ENCODE results near the gene ABCB9.

Gene ABCB9

GRCh38 chr12:122981587-122982476, 15.6 kb upstream of the ABCB9 start:
- no peak for DNase-seq

- DNase-seq, result peak; percentile 47
Measured at GRCh38 chr12:122981036-122981471, 14.8 kb upstream of the ABCB9 start.

GRCh38 chr12:122980183-122981035, 14.1 kb upstream of the ABCB9 start, which contains the start of gene ARL6IP4:
Gene ARL6IP4, plus strand, starts transcription at chr12:122980681. Its CDS starts 459 bp downstream, at chr12:122981140.
- peak; percentile 47 for DNase-seq

- no peak for DNase-seq
Measured at GRCh38 chr12:122979908-122980182, 13.6 kb upstream of the ABCB9 start.

- no peak for DNase-seq
Measured at GRCh38 chr12:122979001-122979907, 13.0 kb upstream of the ABCB9 start.

- no peak for DNase-seq
Measured at GRCh38 chr12:122978507-122978955, 12.3 kb upstream of the ABCB9 start.

GRCh38 chr12:122977655-122978392, 11.6 kb upstream of the ABCB9 start:
- DNase-seq, result no peak

GRCh38 chr12:122977153-122977552, 10.9 kb upstream of the ABCB9 start:
- no peak for DNase-seq

GRCh38 chr12:122976648-122976975, 10.3 kb upstream of the ABCB9 start:
- DNase-seq, result no peak

- DNase-seq, result peak; percentile 7
Measured at GRCh38 chr12:122975790-122976647, 9.8 kb upstream of the ABCB9 start.

- DNase-seq, result peak; percentile 92
Measured at GRCh38 chr12:122974892-122975789, 8.9 kb upstream of the ABCB9 start, which contains the start of gene OGFOD2. Gene OGFOD2, plus strand, starts transcription at chr12:122975244. Its CDS starts 8 bp downstream, at chr12:122975252.

- DNase-seq, result peak; percentile 97
Measured at GRCh38 chr12:122974274-122974891, 8.1 kb upstream of the ABCB9 start.

GRCh38 chr12:122969676-122970075, 3.4 kb upstream of the ABCB9 start:
- DNase-seq, result no peak

GRCh38 chr12:122968104-122968503, 1.8 kb upstream of the ABCB9 start:
- no peak for DNase-seq

- no peak for DNase-seq
Measured at GRCh38 chr12:122966743-122967550, 684 bp upstream of the ABCB9 start.

GRCh38 chr12:122965321-122965751, 927 bp downstream of the ABCB9 start:
- DNase-seq, result no peak

GRCh38 chr12:122964439-122965257, 1.6 kb downstream of the ABCB9 start:
- DNase-seq, result no peak

- DNase-seq, result no peak
Measured at GRCh38 chr12:122963941-122964265, 2.4 kb downstream of the ABCB9 start.
